HG02970 (cell line): ENCODE results near the gene FRMD3.
"Not testable (repeated sequence)": the region's sequence is repeated elsewhere in the genome, so short reads cannot be mapped to it uniquely, and the experiment has no call there.

Experiments
- ATAC-seq: cut with Tn5 transposase; IDR thresholded peaks from one replicate; pipeline ENCODE4 v1.9.1; 2021; ENCODE audit warnings: mild to moderate bottlenecking, moderate library complexity, moderate number of reproducible peaks; ENCODE audit not compliant: unreplicated experiment, low FRiP score

FRMD3 gene

DNA sequence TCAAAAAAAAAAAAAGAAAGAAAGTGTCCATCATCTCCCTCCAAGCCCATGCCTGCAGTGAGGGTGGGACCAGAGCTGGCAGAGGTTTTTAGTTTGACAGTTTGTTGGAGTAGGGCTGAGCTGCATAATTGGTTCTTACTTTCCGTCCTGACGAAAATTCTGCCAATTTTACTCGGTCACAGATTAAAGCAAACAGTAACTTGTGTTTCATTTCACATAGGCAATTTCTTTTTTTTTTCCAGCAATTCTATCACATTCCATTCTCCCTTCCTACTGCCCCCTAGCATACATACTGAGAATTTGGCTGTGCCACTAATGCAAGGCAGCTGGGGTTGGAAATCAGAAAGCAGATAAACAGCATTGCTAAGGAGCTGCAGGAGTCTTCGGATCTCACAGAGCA is 132.4 kb downstream of the FRMD3 start:
- ATAC-seq = no peak

DNA sequence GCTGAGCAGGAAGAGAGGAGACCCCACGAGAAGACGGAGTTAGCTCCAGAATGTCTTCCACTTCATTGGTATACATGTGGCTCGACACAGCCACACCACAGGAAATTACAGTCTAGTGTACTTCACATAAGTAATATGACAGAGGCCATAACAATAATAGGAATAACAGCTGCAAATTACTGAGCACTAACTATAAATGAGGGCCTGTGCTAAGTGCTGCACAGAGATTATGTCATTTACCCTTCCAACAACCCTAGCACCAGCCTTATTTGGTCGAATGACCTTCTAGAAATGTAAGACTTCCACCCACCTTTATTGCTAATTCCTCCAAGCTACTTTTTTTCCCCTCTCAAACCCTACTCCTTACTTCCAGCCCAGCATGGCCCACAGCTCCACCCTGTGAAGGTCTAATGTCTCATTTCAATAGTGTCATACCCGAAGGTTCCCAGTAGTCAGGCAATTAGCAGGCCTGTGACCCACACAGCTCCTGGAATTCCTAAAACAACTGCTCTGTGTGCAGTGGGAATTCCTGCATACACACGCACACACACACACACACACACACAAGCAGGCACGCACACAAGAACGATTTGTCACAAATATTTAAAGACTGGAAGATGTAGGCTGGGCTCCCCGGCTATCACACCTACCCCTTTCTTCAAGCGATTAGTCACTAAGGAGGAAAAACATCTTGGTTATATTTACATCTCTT is 134.5 kb downstream of the FRMD3 start:
- no peak for ATAC-seq

DNA sequence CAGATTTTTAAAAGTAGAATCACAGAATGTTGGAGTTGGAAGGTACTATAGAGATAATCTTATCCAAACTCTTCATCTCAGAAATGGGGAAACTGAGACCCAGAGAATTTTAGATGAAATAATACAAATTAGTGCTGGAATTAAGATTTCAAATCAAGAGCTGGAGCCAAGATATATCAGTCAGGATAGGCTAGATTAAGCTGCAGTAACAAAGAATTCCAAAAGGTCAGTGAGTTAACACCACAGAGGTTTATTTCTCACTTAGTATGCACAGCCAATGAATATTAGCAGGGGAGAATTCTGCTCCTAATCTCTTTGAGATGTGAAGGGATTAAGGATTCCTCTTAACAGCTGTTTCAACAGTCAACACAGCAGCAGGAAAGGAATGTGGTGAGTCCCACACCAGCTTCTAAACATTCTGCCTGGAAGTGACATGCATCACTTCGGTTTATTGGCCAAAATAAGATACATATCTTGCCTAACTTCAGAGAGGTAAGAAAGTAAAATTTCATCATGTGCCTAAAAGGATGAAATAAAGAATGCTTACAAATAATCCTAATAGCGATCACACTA is 136.8 kb downstream of the FRMD3 start:
- ATAC-seq = no peak

GRCh38 chr9:83396813-83397212 is 141.4 kb downstream of the FRMD3 start:
- ATAC-seq = no peak

DNA sequence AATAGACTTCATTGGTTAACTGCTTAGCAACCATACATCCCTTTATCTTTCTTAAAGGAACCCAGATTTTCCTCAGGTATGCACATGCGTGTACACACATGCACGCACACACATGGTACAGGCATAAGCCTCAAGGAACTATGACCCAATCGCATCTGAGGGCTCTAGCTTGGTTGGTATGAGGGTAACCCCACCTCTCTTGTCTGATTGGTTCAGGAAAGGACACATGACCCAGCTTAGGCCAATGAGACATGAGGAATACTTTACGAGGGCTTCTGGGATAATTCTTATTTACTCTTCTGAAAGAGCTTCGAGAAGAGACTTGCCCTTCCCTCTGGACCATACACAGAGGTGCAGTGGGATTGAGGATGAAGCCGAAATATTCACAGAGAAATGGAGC is 141.9 kb downstream of the FRMD3 start:
- ATAC-seq = no peak

- no peak for ATAC-seq
Observed at GRCh38 chr9:83392228-83392627, 146.0 kb downstream of the FRMD3 start.

DNA sequence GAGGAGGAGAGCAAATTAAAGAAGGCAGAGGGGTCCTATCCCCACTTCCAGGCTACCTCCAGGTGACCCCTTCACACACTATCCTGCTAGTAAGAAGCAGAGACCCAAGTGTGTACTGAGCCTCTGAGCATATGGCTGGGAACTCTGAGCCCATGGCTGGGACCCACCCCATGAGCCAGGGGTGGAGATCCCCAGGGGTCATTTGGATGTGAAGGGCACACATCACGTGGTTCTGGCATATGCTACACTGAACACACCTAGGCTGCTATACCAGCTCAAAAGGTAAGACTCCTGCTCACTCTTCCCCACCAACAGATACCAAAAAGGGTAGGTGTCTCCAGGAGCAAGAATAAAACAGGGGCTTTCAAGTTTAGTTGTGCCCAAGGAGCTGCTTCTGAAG is 149.9 kb downstream of the FRMD3 start:
- no peak for ATAC-seq

- no peak for ATAC-seq
Observed at GRCh38 chr9:83387401-83388185, 150.6 kb downstream of the FRMD3 start.

DNA sequence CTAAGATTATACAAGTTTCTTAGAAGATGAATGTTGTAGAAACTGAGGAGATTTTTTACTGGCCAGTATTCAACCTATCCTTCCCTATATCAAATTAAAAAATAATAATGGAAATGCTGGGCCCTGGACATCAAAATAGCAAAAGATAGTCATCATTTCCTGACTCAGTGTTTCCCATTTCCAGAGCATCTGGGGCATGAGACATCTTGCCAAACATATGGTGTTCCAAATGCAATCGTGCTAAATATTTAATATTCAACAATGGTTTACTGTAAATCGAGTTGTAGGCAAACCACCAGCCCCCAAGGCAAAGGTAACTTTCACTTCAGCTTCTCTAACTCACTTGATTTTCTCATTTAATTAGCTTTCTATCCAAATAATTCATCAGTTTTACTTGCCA is 152.9 kb downstream of the FRMD3 start:
- no peak for ATAC-seq

- no peak for ATAC-seq
Observed at GRCh38 chr9:83384214-83384613, 154.0 kb downstream of the FRMD3 start.

- ATAC-seq = no peak
Observed at GRCh38 chr9:83383034-83383433, 155.2 kb downstream of the FRMD3 start.

DNA sequence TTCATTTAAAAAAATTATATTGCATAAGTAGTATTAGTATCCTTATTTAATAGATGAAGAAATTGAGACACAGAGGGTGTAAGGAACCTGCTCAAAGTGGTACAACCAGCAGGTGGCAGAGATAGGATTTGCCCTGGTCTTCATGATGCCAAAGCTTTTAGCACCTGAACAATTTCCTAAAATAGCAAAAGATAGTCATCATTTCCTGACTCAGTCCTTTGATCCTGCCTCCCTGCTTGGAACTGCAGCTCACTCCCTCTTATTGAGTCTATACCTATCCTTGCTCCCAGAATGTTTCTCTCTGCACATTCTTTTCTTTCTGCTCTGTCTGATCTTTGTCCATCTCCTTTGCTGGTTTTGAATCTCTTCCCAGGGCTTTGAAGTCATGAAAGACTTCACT is 155.8 kb downstream of the FRMD3 start:
- no peak for ATAC-seq

DNA sequence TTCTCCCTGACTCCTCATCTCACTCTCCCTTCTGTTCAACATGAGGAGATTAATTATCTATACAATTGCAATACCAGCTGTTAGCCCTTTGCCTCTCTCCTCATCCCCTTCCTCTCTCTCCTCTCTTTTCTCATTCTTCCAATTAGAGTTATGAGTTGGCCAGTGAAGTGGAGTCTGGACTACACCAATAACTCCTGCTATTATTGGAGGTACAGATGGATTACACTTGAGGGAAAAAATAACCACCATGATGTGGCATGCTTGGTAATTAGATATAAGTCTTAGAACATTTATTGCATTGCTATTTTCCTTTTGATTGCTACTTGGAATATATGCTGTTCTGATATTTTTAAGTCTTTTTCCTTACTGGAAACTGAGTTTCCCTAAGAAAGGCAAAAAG is 159.2 kb downstream of the FRMD3 start:
- no peak for ATAC-seq

GRCh38 chr9:83372957-83373356 is 165.2 kb downstream of the FRMD3 start:
- no peak for ATAC-seq

DNA sequence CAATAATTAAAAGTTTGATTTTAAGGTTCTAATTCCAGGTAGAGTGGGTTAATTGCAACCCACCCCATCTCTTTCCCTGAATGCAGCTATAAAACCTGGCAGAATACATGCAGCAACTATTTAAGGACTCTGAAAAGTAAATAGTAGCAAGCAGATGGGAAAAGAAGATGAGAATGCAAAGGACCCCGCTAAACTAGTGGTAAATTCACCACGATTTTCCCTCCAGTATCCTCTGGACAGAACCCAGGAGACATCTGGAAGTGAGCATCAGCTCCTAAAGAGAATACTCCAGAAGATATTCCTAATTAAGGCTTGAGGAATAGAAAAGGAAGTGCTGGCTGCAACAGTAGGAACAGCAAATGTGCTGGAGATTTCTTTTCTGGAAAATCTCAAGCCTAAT is 170.9 kb downstream of the FRMD3 start:
- ATAC-seq = no peak

DNA sequence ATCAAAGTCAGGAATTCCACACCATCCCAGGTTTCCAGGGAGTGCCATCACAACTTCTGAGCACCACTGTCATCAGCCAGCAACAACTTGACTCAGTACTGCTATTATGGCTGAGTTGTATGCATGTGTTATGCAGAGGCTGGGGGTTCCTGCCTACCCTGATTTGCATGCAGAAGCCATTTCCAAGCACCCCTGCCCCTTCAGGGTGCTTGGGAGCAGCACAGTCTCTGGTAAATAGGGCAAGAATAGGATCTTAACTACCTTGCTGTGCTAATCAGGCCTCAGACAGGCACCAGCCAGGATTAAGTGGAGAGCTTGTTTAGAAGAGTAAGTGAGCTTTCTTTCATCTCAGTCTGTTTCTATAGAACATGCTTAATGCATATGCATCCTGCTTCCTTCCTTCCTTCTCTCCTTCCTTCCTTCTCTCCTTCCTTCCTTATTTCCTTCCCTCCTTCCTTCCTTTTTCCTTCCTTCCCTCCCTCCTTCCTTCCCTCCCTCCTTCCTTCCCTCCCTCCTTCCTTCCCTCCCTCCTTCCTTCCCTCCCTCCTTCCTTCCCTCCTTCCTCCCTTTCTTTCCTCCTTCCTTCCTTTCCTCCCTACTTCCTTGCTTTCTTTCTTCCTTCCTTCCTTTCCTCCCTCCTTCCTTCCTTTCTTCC is 175.7 kb downstream of the FRMD3 start:
- ATAC-seq = no peak

DNA sequence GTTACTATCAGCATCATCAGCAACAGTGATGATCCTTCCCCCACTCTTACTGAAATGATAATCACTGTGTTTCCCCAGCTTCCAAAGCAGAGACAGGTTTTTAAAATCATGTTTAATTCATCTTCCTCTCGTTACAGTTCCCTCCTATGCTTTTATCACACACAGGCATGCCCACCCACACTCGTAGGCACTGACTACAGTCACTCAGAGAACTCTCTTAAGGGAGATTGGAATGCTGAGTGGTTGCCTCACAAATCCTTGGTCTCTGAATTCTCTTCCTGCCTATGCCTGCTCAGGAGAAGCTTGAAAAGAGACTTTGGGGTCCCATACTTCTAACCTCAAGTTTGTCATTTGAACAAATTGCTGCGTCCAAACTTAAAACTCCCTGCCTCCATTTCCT is 179.2 kb downstream of the FRMD3 start:
- ATAC-seq = no peak

DNA sequence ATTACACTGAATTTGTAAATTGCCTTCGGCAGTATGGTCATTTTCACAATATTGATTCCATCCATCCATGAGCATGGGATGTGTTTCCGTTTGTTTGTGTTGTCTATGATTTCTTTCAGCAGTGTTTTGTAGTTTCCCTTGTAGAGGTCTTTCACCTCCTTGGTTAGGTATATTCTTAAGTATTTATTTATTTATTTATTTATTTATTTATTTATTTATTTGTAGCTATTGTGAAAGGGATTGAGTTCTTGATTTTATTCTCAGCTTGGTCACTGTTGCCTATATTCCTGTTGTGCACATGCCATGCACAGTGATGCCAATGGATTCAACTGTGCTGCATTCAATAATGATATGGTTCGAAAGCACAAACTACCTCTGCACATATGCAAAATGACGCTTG is 179.7 kb downstream of the FRMD3 start:
- not testable (repeated sequence) for ATAC-seq

DNA sequence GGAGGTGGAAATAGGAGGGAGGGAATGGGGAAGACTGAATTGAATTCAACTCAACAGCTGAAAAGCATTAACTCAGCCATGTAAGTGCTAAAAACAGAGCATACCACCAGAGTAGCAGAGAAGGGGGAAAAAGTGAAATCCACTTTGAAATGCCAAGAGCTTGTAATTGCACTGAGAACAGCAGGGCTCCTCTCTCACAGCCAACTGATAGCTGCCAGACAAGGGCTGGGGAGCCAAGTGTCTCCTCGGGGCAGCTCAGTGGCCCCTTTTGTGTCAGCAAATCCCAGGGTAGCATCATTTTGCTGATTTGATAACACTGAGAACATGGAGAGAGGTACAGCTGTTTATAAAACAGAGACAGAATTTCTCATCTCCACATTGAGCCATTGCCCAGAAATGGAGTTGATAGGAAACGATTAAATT is 182.5 kb downstream of the FRMD3 start:
- ATAC-seq = no peak

GRCh38 chr9:83355024-83355444 is 183.2 kb downstream of the FRMD3 start:
- no peak for ATAC-seq

GRCh38 chr9:83349031-83349430 is 189.2 kb downstream of the FRMD3 start:
- no peak for ATAC-seq
